NT2/D1 (cell line): ENCODE results near the gene TMEM14C.

Source experiments
- SUZ12 ChIP-seq: IDR thresholded peaks from 2 replicates; pipeline ENCODE4 v1.6.1; 2011; ENCODE audit not compliant: insufficient read length, insufficient read depth; ENCODE audit errors: extremely low read depth
- YY1 ChIP-seq: IDR thresholded peaks from 2 replicates; pipeline ENCODE4 v1.6.1; 2011; ENCODE audit not compliant: insufficient read length, insufficient read depth

- TF ChIP-seq YY1, result no peak
- no peak for TF ChIP-seq SUZ12
Measured at GRCh38 chr6:10756085-10756484, 33.2 kb downstream of the TMEM14C start.
